ENCODE results near the gene EMC9.

DNA sequence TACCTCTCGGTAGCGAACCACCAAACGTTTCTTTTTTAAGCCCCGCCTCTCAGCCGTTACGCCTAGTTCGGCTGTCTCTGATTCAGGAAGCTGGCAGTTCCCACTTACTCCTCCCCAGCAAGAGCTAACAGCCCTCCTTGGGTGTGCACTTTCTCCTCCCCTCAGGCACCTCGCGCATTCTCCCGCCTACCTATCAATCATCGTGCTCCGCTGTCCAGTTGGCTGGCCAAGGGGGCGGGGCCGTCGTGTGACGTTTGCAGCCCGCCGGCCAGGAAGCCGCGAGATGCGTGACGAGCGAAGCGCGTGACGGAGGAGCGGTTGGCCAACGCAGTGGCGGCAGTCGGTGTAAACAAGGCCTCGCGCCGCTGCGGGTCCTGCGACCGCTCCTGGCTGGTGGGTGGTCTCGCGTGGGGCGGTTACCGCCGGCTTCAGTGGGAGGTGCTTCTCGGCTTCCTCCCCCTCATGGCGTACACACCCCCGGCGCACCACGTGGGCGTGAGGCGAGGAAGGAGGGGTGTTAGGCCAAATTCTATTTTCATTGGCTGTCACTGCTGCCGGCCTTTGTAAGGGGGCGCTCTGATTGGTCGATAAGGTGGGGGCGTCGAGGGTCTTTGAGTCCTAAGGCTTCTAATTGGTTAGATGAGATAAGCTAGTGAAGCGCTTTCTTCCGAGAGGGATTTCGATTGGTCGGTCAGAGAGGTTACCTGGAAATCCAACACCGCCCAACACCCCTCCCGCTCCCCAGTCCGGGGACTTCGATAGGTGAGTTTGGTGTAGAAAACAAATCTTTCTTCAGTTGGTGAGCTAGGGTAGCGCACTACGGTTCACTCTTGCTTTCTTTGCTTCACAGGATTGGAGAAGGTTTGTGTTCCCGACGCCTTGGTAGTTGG, 26.6 kb downstream of the EMC9 start, which contains the start of the genes DCAF11 and NRL:
- TF ChIP-seq, protein P1, sequence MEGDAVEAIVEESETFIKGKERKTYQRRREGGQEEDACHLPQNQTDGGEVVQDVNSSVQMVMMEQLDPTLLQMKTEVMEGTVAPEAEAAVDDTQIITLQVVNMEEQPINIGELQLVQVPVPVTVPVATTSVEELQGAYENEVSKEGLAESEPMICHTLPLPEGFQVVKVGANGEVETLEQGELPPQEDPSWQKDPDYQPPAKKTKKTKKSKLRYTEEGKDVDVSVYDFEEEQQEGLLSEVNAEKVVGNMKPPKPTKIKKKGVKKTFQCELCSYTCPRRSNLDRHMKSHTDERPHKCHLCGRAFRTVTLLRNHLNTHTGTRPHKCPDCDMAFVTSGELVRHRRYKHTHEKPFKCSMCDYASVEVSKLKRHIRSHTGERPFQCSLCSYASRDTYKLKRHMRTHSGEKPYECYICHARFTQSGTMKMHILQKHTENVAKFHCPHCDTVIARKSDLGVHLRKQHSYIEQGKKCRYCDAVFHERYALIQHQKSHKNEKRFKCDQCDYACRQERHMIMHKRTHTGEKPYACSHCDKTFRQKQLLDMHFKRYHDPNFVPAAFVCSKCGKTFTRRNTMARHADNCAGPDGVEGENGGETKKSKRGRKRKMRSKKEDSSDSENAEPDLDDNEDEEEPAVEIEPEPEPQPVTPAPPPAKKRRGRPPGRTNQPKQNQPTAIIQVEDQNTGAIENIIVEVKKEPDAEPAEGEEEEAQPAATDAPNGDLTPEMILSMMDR (IDR thresholded peaks at IDR 0.05; ENCODE audit: low read depth, low read length) = no peak
- TF ChIP-seq POLR2A (IDR thresholded peaks at IDR 0.05; ENCODE audit: extremely low read depth, insufficient read length) = peak; percentile 70
- TF ChIP-seq, protein P2, sequence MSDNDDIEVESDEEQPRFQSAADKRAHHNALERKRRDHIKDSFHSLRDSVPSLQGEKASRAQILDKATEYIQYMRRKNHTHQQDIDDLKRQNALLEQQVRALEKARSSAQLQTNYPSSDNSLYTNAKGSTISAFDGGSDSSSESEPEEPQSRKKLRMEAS (IDR thresholded peaks at IDR 0.05; ENCODE audit: low read depth, low read length) = peak; percentile 98

All from NB4 (cell line).